ENCODE measurements around the gene CCDC33. TPM values are rescaled to one million over a fixed set of nuclear protein-coding genes. Genes with fewer than 3 reads are reported as not detected.

CCDC33 gene
- total and polyA plus RNA-seq, 2 experiments from 2014 or later = 2.6 to 2.8 TPM

- Histone ChIP-seq H3K4me2 (no peak overlapping the region), H2AFZ (no peak overlapping the region), H3K36me3 (ENCODE audit: insufficient read depth) (no peaks in the 10 kb centered on the region; the same call in 1 of the 2 replicates), H4K20me1 (replicated peaks; ENCODE audit: insufficient read depth) (no peaks in the 10 kb centered on the region), H3F3A (replicated peaks; ENCODE audit: low read depth) (no peaks in the 10 kb centered on the region), H3K79me2 (replicated peaks; ENCODE audit: insufficient read depth) (no peaks in the 10 kb centered on the region), H3K27me3 (ENCODE audit: insufficient read depth) (no peaks in the 10 kb centered on the region), H3K27ac (ENCODE audit: low read depth) (no peak overlapping the region), H3K4me3 (no peak overlapping the region), H3K4me1 (ENCODE audit: insufficient read depth) (peaks cover 11% of the 10 kb centered on the region; the same call in 1 of the 2 replicates), H3K9me2 (ENCODE audit: insufficient read depth) (no peaks in the 10 kb centered on the region)
- Mint-ChIP-seq H3K27ac (no peak overlapping the region), H3K36me3 (ENCODE audit: low read depth) (no peaks in the 10 kb centered on the region; the same call in 2 of the 3 replicates), H3K4me1 (peaks cover 20% of the 10 kb centered on the region), H3K9me3 (no peaks in the 10 kb centered on the region), H3K27me3 (ENCODE audit: insufficient read depth, low read depth, poor library complexity) (peaks cover 16% of the 10 kb centered on the region), H3K4me3 (no peak overlapping the region)
- DNase-seq (ENCODE audit: low spot score) = no peak
- TF ChIP-seq STAT1 (IDR thresholded peaks at IDR 0.05; ENCODE audit: unreplicated experiment) (no peak), NANOG (IDR thresholded peaks at IDR 0.05; ENCODE audit: borderline replicate concordance) (no peak), CREB1 (CRISPR knock-in tag; IDR thresholded peaks at IDR 0.05; ENCODE audit: low read depth) (no peak), ZNF462 (CRISPR knock-in tag; IDR thresholded peaks at IDR 0.05) (no peak), REST (IDR thresholded peaks at IDR 0.05; ENCODE audit: unreplicated experiment) (no peak), ZNF331 (CRISPR knock-in tag; IDR thresholded peaks at IDR 0.05; ENCODE audit: low read depth) (no peak)
- no peak for ATAC-seq
Observed at GRCh38 chr15:74196175-74196574, 40.0 kb upstream of the CCDC33 start.

Data from GM23338 (cell line).